Loucy (cell line): ENCODE results near the gene FARSB.

Experiments used
- H2AFZ ChIP-seq: fragments of 200-600 bp; sonication (generic); 2 replicates; pipeline ENCODE4 v1.6.0; 2016; ENCODE audit warnings: antibody characterized with exemption, mild to moderate bottlenecking, low read length, moderate library complexity
- H3F3A ChIP-seq: fragments of 200-600 bp; 2 replicates; pipeline ENCODE4 v1.6.0; 2016; ENCODE audit warnings: antibody characterized with exemption, low read depth, mild to moderate bottlenecking
- H3K27me3 ChIP-seq: fragments of 200-600 bp; sonication (generic); 2 replicates; pipeline ENCODE4 v1.6.1; 2014; ENCODE audit warnings: low read length, mild to moderate bottlenecking; ENCODE audit not compliant: insufficient read depth, poor library complexity, severe bottlenecking
- H3K36me3 ChIP-seq: fragments of 200-600 bp; sonication (generic); 2 replicates; pipeline ENCODE4 v1.6.1; 2016; ENCODE audit warnings: low read length; ENCODE audit not compliant: insufficient read depth
- H3K4me1 ChIP-seq: fragments of 200-600 bp; sonication (generic); 2 replicates; pipeline ENCODE4 v1.5.1; 2014; ENCODE audit warnings: low read length, mild to moderate bottlenecking; ENCODE audit not compliant: insufficient read depth, poor library complexity, severe bottlenecking
- H3K4me2 ChIP-seq: fragments of 200-600 bp; sonication (generic); 2 replicates; pipeline ENCODE4 v1.6.0; 2014; ENCODE audit warnings: antibody characterized with exemption, low read length, low read depth, mild to moderate bottlenecking; ENCODE audit not compliant: poor library complexity, severe bottlenecking
- H3K4me3 ChIP-seq: fragments of 200-600 bp; sonication (generic); 2 replicates; pipeline ENCODE4 v1.5.1; 2014; ENCODE audit warnings: low read length, mild to moderate bottlenecking, mixed read lengths; ENCODE audit not compliant: poor library complexity, severe bottlenecking
- H3K79me2 ChIP-seq: fragments of 200-600 bp; sonication (generic); 2 replicates; pipeline ENCODE4 v1.6.1; 2014; ENCODE audit warnings: low read length; ENCODE audit not compliant: insufficient read depth
- H3K9ac ChIP-seq: fragments of 200-600 bp; sonication (generic); 2 replicates; pipeline ENCODE4 v1.6.0; 2014; ENCODE audit warnings: mild to moderate bottlenecking, low read depth, low read length, moderate library complexity; ENCODE audit not compliant: poor library complexity, severe bottlenecking
- H3K9me2 ChIP-seq: fragments of 200-600 bp; sonication (generic); replicated peaks from 2 replicates; pipeline ENCODE4 v1.6.1; 2016; ENCODE audit warnings: low read depth, low read length, mixed read lengths
- H3K9me3 ChIP-seq: fragments of 200-600 bp; sonication (generic); 2 replicates; pipeline ENCODE4 v1.6.1; 2014; ENCODE audit warnings: mild to moderate bottlenecking, antibody characterized with exemption, low read length, low read depth; ENCODE audit not compliant: insufficient read depth
- H4K20me1 ChIP-seq: fragments of 200-600 bp; sonication (generic); 2 replicates; pipeline ENCODE4 v1.6.0; 2014; ENCODE audit warnings: antibody characterized with exemption, low read length, mild to moderate bottlenecking; ENCODE audit not compliant: insufficient read depth, poor library complexity, severe bottlenecking
- CTCF ChIP-seq: fragments of 200-600 bp; sonication (generic); conservative IDR thresholded peaks from 2 replicates; pipeline ENCODE4 v1.5.1; 2014; ENCODE audit warnings: mild to moderate bottlenecking, antibody characterized with exemption, low read length
- EZH2phosphoT487 ChIP-seq: fragments of 200-600 bp; IDR thresholded peaks from 2 replicates; pipeline ENCODE4 v1.6.1; 2018; ENCODE audit warnings: antibody characterized with exemption, mild to moderate bottlenecking, moderate library complexity, borderline replicate concordance

Gene FARSB

GRCh38 chr2:222669353-222669752, 13.5 kb upstream of the FARSB start:
- no peak overlapping the region for H2AFZ ChIP-seq
- no peaks in the 10 kb centered on the region for H3F3A ChIP-seq
- no peak overlapping the region for H3K4me2 ChIP-seq
- no peaks in the 10 kb centered on the region for H3K4me1 ChIP-seq
- no peaks in the 10 kb centered on the region for H3K9me2 ChIP-seq
- H3K27me3 ChIP-seq: no peaks in the 10 kb centered on the region
- TF ChIP-seq EZH2phosphoT487: no peak
- TF ChIP-seq CTCF: no peak
- no peaks in the 10 kb centered on the region for H4K20me1 ChIP-seq
- H3K79me2 ChIP-seq: no peaks in the 10 kb centered on the region
- H3K4me3 ChIP-seq: no peak overlapping the region
- no peaks in the 10 kb centered on the region for H3K9me3 ChIP-seq
- H3K36me3 ChIP-seq: no peaks in the 10 kb centered on the region
- no peak overlapping the region for H3K9ac ChIP-seq

GRCh38 chr2:222668494-222669154, 12.7 kb upstream of the FARSB start:
- H3K4me1 ChIP-seq: no peaks in the 10 kb centered on the region
- H3K36me3 ChIP-seq: no peaks in the 10 kb centered on the region
- TF ChIP-seq CTCF (no peak), EZH2phosphoT487 (no peak)
- no peaks in the 10 kb centered on the region for H3F3A ChIP-seq
- H4K20me1 ChIP-seq: no peaks in the 10 kb centered on the region
- no peak overlapping the region for H2AFZ ChIP-seq
- H3K9me2 ChIP-seq: no peaks in the 10 kb centered on the region
- no peaks in the 10 kb centered on the region for H3K79me2 ChIP-seq
- H3K4me2 ChIP-seq: no peak overlapping the region
- H3K27me3 ChIP-seq: no peaks in the 10 kb centered on the region
- no peak overlapping the region for H3K9ac ChIP-seq
- no peak overlapping the region for H3K4me3 ChIP-seq
- H3K9me3 ChIP-seq: no peaks in the 10 kb centered on the region

- Histone ChIP-seq H3K9me2 (no peaks in the 10 kb centered on the region), H3K9me3 (no peaks in the 10 kb centered on the region), H3K9ac (no peak overlapping the region), H3K4me3 (no peak overlapping the region), H3F3A (no peaks in the 10 kb centered on the region), H4K20me1 (no peaks in the 10 kb centered on the region), H3K27me3 (no peaks in the 10 kb centered on the region), H3K36me3 (no peaks in the 10 kb centered on the region), H3K4me2 (no peak overlapping the region), H3K79me2 (no peaks in the 10 kb centered on the region), H2AFZ (no peak overlapping the region), H3K4me1 (no peaks in the 10 kb centered on the region)
- TF ChIP-seq EZH2phosphoT487 (no peak), CTCF (no peak)
Measured at GRCh38 chr2:222663479-222663878, 7.6 kb upstream of the FARSB start.
